Panc1 (cell line): ENCODE measurements around the gene C5AR1. TPM values are rescaled to one million over a fixed set of nuclear protein-coding genes. Genes with fewer than 3 reads are reported as not detected.

ENCODE experiments used
- ATAC-seq: fragments of 200-7000 bp; cut with Tn5 transposase; 2 replicates; pipeline ENCODE4 v1.9.1; 2020; ENCODE audit warnings: mild to moderate bottlenecking, moderate library complexity
- BruUV-seq: library from RNA; stranded (reverse); fragments of 400-500 nt; replicated peaks from 2 replicates; lab custom pipeline; 2021; lab: Mats Ljungman, UMichigan
- CTCF ChIA-PET: fragments of 300-600 bp; sonication (Branson Sonifier 250); formaldehyde crosslinking; loops from one replicate; lab custom pipeline; 2022; ENCODE audit warnings: antibody characterized with exemption; lab: Charles Lee
- POLR2A ChIA-PET: fragments of 300-600 bp; sonication (Branson Sonifier 250); formaldehyde crosslinking; loops from one replicate; lab custom pipeline; 2022; ENCODE audit warnings: antibody characterized with exemption; lab: Charles Lee
- DNase-seq: peaks from one replicate; pipeline ENCODE4 v3.0.0-alpha.2; 2010; ENCODE audit warnings: low read depth, low spot score
- H3K27ac ChIP-seq: 2 replicates; pipeline ENCODE4 v1.5.1; 2011; ENCODE audit warnings: mild to moderate bottlenecking, low read length, inconsistent platforms
- H3K27me3 ChIP-seq: fragments of 200-500 bp; sonication (Bioruptor generic); 2 replicates; pipeline ENCODE4 v1.6.0; 2014; ENCODE audit warnings: low read length, inconsistent platforms; ENCODE audit not compliant: control insufficient read depth, insufficient read depth
- H3K36me3 ChIP-seq: fragments of 200-500 bp; sonication (Bioruptor generic); 2 replicates; pipeline ENCODE4 v1.5.1; 2014; ENCODE audit warnings: inconsistent platforms, mild to moderate bottlenecking, low read length, moderate library complexity; ENCODE audit not compliant: control insufficient read depth, insufficient read depth
- H3K4me1 ChIP-seq: 2 replicates; pipeline ENCODE4 v1.5.1; 2011; ENCODE audit warnings: inconsistent platforms, mild to moderate bottlenecking, low read length, moderate library complexity; ENCODE audit not compliant: control insufficient read depth, insufficient read depth
- H3K4me3 ChIP-seq, 2 experiments: 2 replicates each; pipeline ENCODE4 v1.5.1; 2011 to 2012; ENCODE audit warnings: low read depth in 2 of 2, low read length in 2 of 2, mild to moderate bottlenecking in 2 of 2, inconsistent platforms in 1 of 2, moderate library complexity in 1 of 2
- H3K9me3 ChIP-seq: fragments of 200-500 bp; sonication (Bioruptor generic); 2 replicates; pipeline ENCODE4 v1.5.1; 2014; ENCODE audit warnings: low read depth, mild to moderate bottlenecking, inconsistent platforms, low read length, moderate library complexity; ENCODE audit not compliant: control insufficient read depth, insufficient read depth
- POLR2AphosphoS5 ChIP-seq: IDR thresholded peaks from 2 replicates; pipeline ENCODE4 v1.6.1; 2012; ENCODE audit warnings: mild to moderate bottlenecking, low read depth, low read length, moderate library complexity
- REST ChIP-seq, 2 experiments: IDR thresholded peaks; 2 replicates each; pipeline ENCODE4 v1.6.1; 2011 to 2012; ENCODE audit warnings: low read depth in 2 of 2, control low read depth in 1 of 2, low read length in 1 of 2, mild to moderate bottlenecking in 1 of 2, moderate library complexity in 1 of 2; ENCODE audit not compliant: insufficient read depth in 1 of 2
- SIN3A ChIP-seq: IDR thresholded peaks from 2 replicates; pipeline ENCODE4 v1.6.1; 2012; ENCODE audit warnings: low read depth, mild to moderate bottlenecking, low read length, moderate library complexity, borderline replicate concordance; ENCODE audit not compliant: insufficient read depth
- TCF7L2 ChIP-seq: IDR thresholded peaks from 2 replicates; pipeline ENCODE4 v1.6.1; 2011; ENCODE audit warnings: mild to moderate bottlenecking, low read depth, low read length, inconsistent platforms
- in situ Hi-C: cut with HindIII; loops from 2 replicates; pipeline ENCODE4 v1.10.0; 2016; ENCODE audit warnings: low sequenced_read_pairs, low pct_unique_long_range_greater_than_20kb
- intact Hi-C: fragments of 100-400 bp; cut with micrococcal nuclease; formaldehyde crosslinking; loops from one replicate; pipeline ENCODE4 v1.10.0; 2022; ENCODE audit not compliant: unreplicated experiment
- total RNA-seq: library from RNA; stranded (reverse); gene quantifications from one replicate; pipeline ENCODE4 v1.2.1, GENCODE V29; 2021; ENCODE audit not compliant: unreplicated experiment
- TF ChIP-seq, protein P1 (sequence below): fragments of 450-650 bp; IDR thresholded peaks from 2 replicates; pipeline ENCODE4 v1.5.1; 2017; ENCODE audit warnings: mild to moderate bottlenecking

Gene C5AR1
- total RNA-seq, 1 experiment from 2014 or later, result 2.7 TPM

- in situ Hi-C loops, result no loop called here
- DNase-seq (no peak), ATAC-seq (no peak)
- Histone ChIP-seq H3K36me3 (no peaks in the 10 kb centered on the region; the same call in 1 of the 2 replicates), H3K27ac (no peak overlapping the region), H3K4me1 (no peaks in the 10 kb centered on the region), H3K4me3 (no peak overlapping the region), H3K9me3 (no peaks in the 10 kb centered on the region), H3K27me3 (no peaks in the 10 kb centered on the region)
- POLR2A ChIA-PET, result no interaction called here
- TF ChIP-seq, protein P1, sequence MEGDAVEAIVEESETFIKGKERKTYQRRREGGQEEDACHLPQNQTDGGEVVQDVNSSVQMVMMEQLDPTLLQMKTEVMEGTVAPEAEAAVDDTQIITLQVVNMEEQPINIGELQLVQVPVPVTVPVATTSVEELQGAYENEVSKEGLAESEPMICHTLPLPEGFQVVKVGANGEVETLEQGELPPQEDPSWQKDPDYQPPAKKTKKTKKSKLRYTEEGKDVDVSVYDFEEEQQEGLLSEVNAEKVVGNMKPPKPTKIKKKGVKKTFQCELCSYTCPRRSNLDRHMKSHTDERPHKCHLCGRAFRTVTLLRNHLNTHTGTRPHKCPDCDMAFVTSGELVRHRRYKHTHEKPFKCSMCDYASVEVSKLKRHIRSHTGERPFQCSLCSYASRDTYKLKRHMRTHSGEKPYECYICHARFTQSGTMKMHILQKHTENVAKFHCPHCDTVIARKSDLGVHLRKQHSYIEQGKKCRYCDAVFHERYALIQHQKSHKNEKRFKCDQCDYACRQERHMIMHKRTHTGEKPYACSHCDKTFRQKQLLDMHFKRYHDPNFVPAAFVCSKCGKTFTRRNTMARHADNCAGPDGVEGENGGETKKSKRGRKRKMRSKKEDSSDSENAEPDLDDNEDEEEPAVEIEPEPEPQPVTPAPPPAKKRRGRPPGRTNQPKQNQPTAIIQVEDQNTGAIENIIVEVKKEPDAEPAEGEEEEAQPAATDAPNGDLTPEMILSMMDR, result no peak
- TF ChIP-seq POLR2AphosphoS5 (no peak), REST (IDR thresholded peaks at IDR 0.05; ENCODE audit: insufficient read depth in 1 of 2, low read depth in 2 of 2, low read length in 1 of 2) (no peak), SIN3A (no peak), TCF7L2 (no peak)
- BruUV-seq, result no TSS peak
- CTCF ChIA-PET, result interaction anchor here (0.6 kb wide), 1 partner anchor 188 kb away, joined by 8 read pairs; no protein-coding TSS in a partner anchor
- intact Hi-C loops, result no loop called here
Observed at GRCh38 chr19:47267350-47267759, 42.3 kb upstream of the C5AR1 start.

DNA sequence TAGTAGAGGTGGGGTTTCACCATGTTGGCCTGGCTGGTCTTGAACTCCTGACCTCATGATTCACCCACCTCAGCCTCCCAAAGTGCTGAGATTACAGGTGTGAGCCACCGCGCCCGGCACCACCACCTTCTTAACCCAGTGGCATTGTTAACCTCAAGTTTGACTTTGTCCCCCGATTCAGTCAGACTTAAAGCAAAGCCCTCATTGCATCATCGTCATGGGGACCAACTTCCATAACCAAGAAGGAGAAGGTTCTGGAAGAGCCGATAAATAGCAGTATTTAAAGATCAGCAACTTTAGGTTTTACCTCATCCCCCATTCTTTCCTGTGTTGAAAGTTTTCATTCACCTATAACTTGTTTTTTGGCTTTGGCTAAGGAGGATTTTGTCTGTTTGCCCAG, 41.6 kb upstream of the C5AR1 start:
- in situ Hi-C loops (no loop called here), intact Hi-C loops (no loop called here)
- POLR2A ChIA-PET, result no interaction called here
- H3K9me3 ChIP-seq, result no peaks in the 10 kb centered on the region
- no peak overlapping the region for H3K4me3 ChIP-seq
- H3K27ac ChIP-seq, result no peak overlapping the region
- TF ChIP-seq POLR2AphosphoS5, result no peak
- no peak for TF ChIP-seq TCF7L2
- TF ChIP-seq, protein P1, result no peak
- no peak for TF ChIP-seq REST (IDR thresholded peaks at IDR 0.05; ENCODE audit: insufficient read depth in 1 of 2, low read depth in 2 of 2, low read length in 1 of 2)
- no peak for TF ChIP-seq SIN3A
- H3K27me3 ChIP-seq, result no peaks in the 10 kb centered on the region
- CTCF ChIA-PET, result no interaction called here
- H3K36me3 ChIP-seq, result no peaks in the 10 kb centered on the region; the same call in 1 of the 2 replicates
- ATAC-seq (no peak), DNase-seq (no peak)
- no peaks in the 10 kb centered on the region for H3K4me1 ChIP-seq
- BruUV-seq, result no TSS peak
